WTC11 (cell line): ENCODE measurements around the gene MGAT4D. TPM values are rescaled to one million over a fixed set of nuclear protein-coding genes. Genes with fewer than 3 reads are reported as not detected.

ENCODE experiments used
- ATAC-seq: fragments of 200-7000 bp; cut with Tn5 transposase; 2 replicates; pipeline ENCODE4 v1.10.0; 2021; ENCODE audit warnings: mild to moderate bottlenecking, moderate library complexity
- CTCF ChIA-PET: fragments of 300-600 bp; sonication (Branson Sonifier 250); formaldehyde crosslinking; loops from one replicate; lab custom pipeline; 2021; ENCODE audit warnings: antibody characterized with exemption; lab: Charles Lee
- POLR2A ChIA-PET: fragments of 350-600 bp; sonication (Branson Sonifier 250); formaldehyde crosslinking; loops from one replicate; lab custom pipeline; 2021; ENCODE audit warnings: antibody characterized with exemption; lab: Charles Lee
- DNase-seq: peaks from one replicate; pipeline ENCODE4 v3.0.0; 2021; ENCODE audit warnings: low spot score
- H3K27ac Mint-ChIP-seq: 2 replicates; pipeline ENCODE4 v1.8.0; 2021; ENCODE audit warnings: mixed read lengths
- H3K27me3 Mint-ChIP-seq: 2 replicates; pipeline ENCODE4 v1.8.0; 2021; ENCODE audit warnings: low read depth, mild to moderate bottlenecking, moderate library complexity, mixed read lengths
- H3K36me3 Mint-ChIP-seq: 2 replicates; pipeline ENCODE4 v1.8.0; 2021; ENCODE audit warnings: mixed read lengths
- H3K4me1 Mint-ChIP-seq: 2 replicates; pipeline ENCODE4 v1.8.0; 2022; ENCODE audit warnings: mixed read lengths
- H3K4me3 Mint-ChIP-seq: 2 replicates; pipeline ENCODE4 v1.8.0; 2021; ENCODE audit warnings: mild to moderate bottlenecking, moderate library complexity, mixed read lengths
- H3K9me3 Mint-ChIP-seq: 2 replicates; pipeline ENCODE4 v1.8.0; 2021; ENCODE audit warnings: mixed read lengths
- CREM ChIP-seq: sonication (generic); formaldehyde crosslinking; IDR thresholded peaks from 2 replicates; pipeline ENCODE4 v1.8.1; 2022; ENCODE audit warnings: mild to moderate bottlenecking, missing genetic modification reagents, moderate library complexity
- GRHL2 ChIP-seq: fragments of 250-450 bp; sonication (Bioruptor Pico); IDR thresholded peaks from 2 replicates; pipeline ENCODE4 v1.8.0; 2022; ENCODE audit warnings: mild to moderate bottlenecking, moderate library complexity; ENCODE audit not compliant: insufficient replicate concordance, severe bottlenecking
- MXD4 ChIP-seq: fragments of 250-450 bp; sonication (Bioruptor Pico); IDR thresholded peaks from 2 replicates; pipeline ENCODE4 v1.8.0; 2021; ENCODE audit warnings: mild to moderate bottlenecking, moderate library complexity, borderline replicate concordance
- NFE2L1 ChIP-seq: sonication (generic); formaldehyde crosslinking; IDR thresholded peaks from 2 replicates; pipeline ENCODE4 v1.8.1; 2023; ENCODE audit warnings: missing genetic modification reagents
- NR1H2 ChIP-seq: sonication (generic); formaldehyde crosslinking; IDR thresholded peaks from 2 replicates; pipeline ENCODE4 v1.9.0; 2021; ENCODE audit warnings: mild to moderate bottlenecking, moderate library complexity, missing genetic modification reagents
- ZNF263 ChIP-seq: sonication (generic); formaldehyde crosslinking; IDR thresholded peaks from 2 replicates; pipeline ENCODE4 v1.8.1; 2022; ENCODE audit warnings: low read depth, mild to moderate bottlenecking, moderate library complexity, missing genetic modification reagents
- total RNA-seq: library from RNA; stranded (reverse); gene quantifications from 3 replicates; pipeline ENCODE4 v1.2.3, GENCODE V29; 2021
- TF ChIP-seq, protein P1 (sequence below): fragments of 250-450 bp; sonication (Bioruptor Pico); IDR thresholded peaks from 2 replicates; pipeline ENCODE4 v1.9.0; 2021; ENCODE audit warnings: mild to moderate bottlenecking
- TF ChIP-seq, protein P2 (sequence below): sonication (generic); formaldehyde crosslinking; conservative IDR thresholded peaks from 2 replicates; pipeline ENCODE4 v1.8.1; 2023; ENCODE audit warnings: mild to moderate bottlenecking, low read depth, missing genetic modification reagents, moderate library complexity
- TF ChIP-seq, protein P3 (sequence below): sonication (generic); formaldehyde crosslinking; IDR thresholded peaks from 2 replicates; pipeline ENCODE4 v1.8.0; 2022; ENCODE audit warnings: mild to moderate bottlenecking, missing genetic modification reagents
- TF ChIP-seq, protein P4 (sequence below): sonication (generic); formaldehyde crosslinking; IDR thresholded peaks from 2 replicates; pipeline ENCODE4 v1.8.1; 2022; ENCODE audit warnings: mild to moderate bottlenecking, missing genetic modification reagents, moderate library complexity, borderline replicate concordance
- TF ChIP-seq, protein P5 (sequence below): fragments of 250-450 bp; sonication (Bioruptor Pico); IDR thresholded peaks from 2 replicates; pipeline ENCODE4 v1.9.0; 2021; ENCODE audit warnings: mild to moderate bottlenecking

MGAT4D gene
- total RNA-seq, 1 experiment from 2014 or later = not detected

DNA sequence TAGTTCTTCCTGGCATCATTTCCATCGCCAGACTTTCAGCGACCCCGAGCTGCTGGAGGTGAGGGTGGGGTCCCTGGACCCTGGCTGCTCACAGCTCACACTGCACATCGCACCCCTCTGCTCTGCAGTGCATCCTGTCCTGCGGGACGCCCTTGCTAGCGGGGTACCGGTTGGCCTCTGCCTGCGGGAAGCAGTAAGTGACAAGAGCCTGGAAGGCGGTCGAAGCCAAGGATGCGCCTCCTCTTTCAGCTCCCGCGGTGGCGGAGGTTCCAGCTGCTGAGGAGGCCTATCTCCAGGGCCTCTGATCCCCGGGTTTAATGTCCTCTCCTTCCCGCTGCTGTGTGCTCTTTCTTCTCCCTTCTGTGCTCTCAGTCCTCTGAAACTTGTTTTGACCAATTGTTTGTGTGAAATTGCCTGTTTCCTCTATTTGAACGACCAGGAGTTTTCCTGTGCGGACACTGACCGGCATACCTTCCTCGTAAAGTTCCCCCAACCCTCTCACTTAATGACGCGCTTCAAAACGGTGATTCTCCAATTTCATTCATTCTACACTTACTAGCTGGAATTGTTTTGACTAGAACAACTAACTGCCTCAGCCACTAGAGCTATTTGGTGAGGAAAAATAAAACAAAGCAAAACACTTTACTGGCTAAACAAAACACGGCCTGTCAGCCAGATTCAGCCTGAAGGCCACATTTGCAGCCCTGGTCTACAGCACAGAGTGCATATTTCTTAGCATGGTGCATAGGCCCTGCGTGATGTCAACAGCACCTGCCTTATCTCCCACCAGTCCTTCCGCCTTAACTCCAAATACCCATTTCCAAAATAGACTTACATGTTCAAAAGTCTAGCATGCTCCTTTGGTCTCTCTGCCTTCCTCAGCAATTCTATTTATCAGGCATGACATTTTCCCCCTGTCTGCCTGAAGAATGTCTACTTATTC, 28.0 kb downstream of the MGAT4D start:
- no peaks in the 10 kb centered on the region for H3K9me3 Mint-ChIP-seq
- peaks cover 4% of the 10 kb centered on the region; the same call in 1 of the 2 replicates for H3K27me3 Mint-ChIP-seq
- ChIA-PET POLR2A (no interaction called here), CTCF (interaction anchor here (1.0 to 1.8 kb wide), 2 partner anchors 43 to 110 kb away, joined by 3 to 6 read pairs; no protein-coding TSS in a partner anchor)
- TF ChIP-seq, protein P1, sequence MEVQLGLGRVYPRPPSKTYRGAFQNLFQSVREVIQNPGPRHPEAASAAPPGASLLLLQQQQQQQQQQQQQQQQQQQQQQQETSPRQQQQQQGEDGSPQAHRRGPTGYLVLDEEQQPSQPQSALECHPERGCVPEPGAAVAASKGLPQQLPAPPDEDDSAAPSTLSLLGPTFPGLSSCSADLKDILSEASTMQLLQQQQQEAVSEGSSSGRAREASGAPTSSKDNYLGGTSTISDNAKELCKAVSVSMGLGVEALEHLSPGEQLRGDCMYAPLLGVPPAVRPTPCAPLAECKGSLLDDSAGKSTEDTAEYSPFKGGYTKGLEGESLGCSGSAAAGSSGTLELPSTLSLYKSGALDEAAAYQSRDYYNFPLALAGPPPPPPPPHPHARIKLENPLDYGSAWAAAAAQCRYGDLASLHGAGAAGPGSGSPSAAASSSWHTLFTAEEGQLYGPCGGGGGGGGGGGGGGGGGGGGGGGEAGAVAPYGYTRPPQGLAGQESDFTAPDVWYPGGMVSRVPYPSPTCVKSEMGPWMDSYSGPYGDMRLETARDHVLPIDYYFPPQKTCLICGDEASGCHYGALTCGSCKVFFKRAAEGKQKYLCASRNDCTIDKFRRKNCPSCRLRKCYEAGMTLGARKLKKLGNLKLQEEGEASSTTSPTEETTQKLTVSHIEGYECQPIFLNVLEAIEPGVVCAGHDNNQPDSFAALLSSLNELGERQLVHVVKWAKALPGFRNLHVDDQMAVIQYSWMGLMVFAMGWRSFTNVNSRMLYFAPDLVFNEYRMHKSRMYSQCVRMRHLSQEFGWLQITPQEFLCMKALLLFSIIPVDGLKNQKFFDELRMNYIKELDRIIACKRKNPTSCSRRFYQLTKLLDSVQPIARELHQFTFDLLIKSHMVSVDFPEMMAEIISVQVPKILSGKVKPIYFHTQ (CRISPR knock-in tag) = no peak
- TF ChIP-seq, protein P2, sequence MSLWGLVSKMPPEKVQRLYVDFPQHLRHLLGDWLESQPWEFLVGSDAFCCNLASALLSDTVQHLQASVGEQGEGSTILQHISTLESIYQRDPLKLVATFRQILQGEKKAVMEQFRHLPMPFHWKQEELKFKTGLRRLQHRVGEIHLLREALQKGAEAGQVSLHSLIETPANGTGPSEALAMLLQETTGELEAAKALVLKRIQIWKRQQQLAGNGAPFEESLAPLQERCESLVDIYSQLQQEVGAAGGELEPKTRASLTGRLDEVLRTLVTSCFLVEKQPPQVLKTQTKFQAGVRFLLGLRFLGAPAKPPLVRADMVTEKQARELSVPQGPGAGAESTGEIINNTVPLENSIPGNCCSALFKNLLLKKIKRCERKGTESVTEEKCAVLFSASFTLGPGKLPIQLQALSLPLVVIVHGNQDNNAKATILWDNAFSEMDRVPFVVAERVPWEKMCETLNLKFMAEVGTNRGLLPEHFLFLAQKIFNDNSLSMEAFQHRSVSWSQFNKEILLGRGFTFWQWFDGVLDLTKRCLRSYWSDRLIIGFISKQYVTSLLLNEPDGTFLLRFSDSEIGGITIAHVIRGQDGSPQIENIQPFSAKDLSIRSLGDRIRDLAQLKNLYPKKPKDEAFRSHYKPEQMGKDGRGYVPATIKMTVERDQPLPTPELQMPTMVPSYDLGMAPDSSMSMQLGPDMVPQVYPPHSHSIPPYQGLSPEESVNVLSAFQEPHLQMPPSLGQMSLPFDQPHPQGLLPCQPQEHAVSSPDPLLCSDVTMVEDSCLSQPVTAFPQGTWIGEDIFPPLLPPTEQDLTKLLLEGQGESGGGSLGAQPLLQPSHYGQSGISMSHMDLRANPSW = no peak
- TF ChIP-seq, protein P3, sequence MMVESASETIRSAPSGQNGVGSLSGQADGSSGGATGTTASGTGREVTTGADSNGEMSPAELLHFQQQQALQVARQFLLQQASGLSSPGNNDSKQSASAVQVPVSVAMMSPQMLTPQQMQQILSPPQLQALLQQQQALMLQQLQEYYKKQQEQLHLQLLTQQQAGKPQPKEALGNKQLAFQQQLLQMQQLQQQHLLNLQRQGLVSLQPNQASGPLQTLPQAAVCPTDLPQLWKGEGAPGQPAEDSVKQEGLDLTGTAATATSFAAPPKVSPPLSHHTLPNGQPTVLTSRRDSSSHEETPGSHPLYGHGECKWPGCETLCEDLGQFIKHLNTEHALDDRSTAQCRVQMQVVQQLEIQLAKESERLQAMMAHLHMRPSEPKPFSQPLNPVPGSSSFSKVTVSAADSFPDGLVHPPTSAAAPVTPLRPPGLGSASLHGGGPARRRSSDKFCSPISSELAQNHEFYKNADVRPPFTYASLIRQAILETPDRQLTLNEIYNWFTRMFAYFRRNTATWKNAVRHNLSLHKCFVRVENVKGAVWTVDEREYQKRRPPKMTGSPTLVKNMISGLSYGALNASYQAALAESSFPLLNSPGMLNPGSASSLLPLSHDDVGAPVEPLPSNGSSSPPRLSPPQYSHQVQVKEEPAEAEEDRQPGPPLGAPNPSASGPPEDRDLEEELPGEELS (CRISPR knock-in tag) = no peak
- peaks cover 4% of the 10 kb centered on the region for H3K4me1 Mint-ChIP-seq
- H3K36me3 Mint-ChIP-seq = no peaks in the 10 kb centered on the region
- ATAC-seq (peak; percentile 88), DNase-seq (peak; percentile 43)
- H3K27ac Mint-ChIP-seq = no peak overlapping the region
- H3K4me3 Mint-ChIP-seq = no peak overlapping the region

DNA sequence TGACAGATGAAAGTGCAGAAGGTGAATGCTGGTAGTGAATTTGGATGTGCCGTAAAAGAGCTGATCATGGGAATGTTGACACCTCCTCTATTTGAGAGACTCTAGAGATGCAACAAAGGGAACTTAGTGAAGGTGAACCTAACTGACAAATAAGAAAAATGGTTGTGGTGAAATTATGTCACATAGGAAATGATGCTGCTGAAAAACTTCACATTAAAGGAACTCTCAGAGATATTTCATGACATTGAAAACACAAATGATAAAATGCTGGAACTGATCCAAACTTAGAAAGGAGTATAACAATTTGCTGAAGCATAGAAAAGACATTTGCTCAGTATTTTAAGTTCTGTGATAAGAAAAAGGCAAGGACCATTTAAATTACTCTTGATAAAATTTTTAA, 31.9 kb downstream of the MGAT4D start:
- no peak overlapping the region for H3K4me3 Mint-ChIP-seq
- no peaks in the 10 kb centered on the region for H3K9me3 Mint-ChIP-seq
- no peaks in the 10 kb centered on the region for H3K36me3 Mint-ChIP-seq
- ATAC-seq = no peak
- no peak for DNase-seq
- no peak for TF ChIP-seq CREM (CRISPR knock-in tag)
- ChIA-PET POLR2A (no interaction called here), CTCF (no interaction called here)
- H3K27ac Mint-ChIP-seq = no peak overlapping the region
- peaks cover 4% of the 10 kb centered on the region; the same call in 1 of the 2 replicates for H3K27me3 Mint-ChIP-seq
- H3K4me1 Mint-ChIP-seq = peaks cover 4% of the 10 kb centered on the region

DNA sequence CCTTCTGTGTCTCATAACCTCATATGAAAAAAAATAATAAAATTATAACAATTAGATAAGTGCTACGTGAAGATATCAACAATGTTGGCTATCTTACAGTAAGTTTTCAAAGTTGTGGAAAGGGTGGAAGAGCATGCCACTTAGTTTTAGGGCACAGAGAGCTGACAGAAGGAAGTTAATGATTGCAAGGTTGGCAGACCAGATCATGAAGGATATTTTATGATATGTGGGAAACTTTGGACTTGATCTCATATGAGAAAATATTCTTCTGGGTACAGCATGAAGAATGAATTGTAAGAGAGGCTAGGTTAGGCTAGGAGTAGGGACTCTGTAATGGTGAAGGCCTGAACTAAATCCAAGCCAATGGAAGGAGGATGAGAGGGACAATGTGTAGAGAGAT, 34.5 kb downstream of the MGAT4D start:
- H3K9me3 Mint-ChIP-seq = no peaks in the 10 kb centered on the region
- ChIA-PET CTCF (interaction anchor here (2.3 kb wide), 1 partner anchor 36 kb away, joined by 8 read pairs; the partner anchor contains the start of gene CLGN), POLR2A (no interaction called here)
- H3K27ac Mint-ChIP-seq = no peak overlapping the region
- TF ChIP-seq, protein P4, sequence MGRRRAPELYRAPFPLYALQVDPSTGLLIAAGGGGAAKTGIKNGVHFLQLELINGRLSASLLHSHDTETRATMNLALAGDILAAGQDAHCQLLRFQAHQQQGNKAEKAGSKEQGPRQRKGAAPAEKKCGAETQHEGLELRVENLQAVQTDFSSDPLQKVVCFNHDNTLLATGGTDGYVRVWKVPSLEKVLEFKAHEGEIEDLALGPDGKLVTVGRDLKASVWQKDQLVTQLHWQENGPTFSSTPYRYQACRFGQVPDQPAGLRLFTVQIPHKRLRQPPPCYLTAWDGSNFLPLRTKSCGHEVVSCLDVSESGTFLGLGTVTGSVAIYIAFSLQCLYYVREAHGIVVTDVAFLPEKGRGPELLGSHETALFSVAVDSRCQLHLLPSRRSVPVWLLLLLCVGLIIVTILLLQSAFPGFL (CRISPR knock-in tag) = no peak
- TF ChIP-seq NR1H2 (CRISPR knock-in tag) = no peak
- TF ChIP-seq, protein P5, sequence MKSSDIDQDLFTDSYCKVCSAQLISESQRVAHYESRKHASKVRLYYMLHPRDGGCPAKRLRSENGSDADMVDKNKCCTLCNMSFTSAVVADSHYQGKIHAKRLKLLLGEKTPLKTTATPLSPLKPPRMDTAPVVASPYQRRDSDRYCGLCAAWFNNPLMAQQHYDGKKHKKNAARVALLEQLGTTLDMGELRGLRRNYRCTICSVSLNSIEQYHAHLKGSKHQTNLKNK (CRISPR knock-in tag) = no peak
- TF ChIP-seq NFE2L1 (CRISPR knock-in tag) = no peak
- TF ChIP-seq GRHL2 (CRISPR knock-in tag) = no peak
- no peak for TF ChIP-seq ZNF263 (CRISPR knock-in tag)
- TF ChIP-seq MXD4 (CRISPR knock-in tag) = no peak
- ATAC-seq = no peak
- DNase-seq = no peak
- H3K4me3 Mint-ChIP-seq = no peak overlapping the region
- no peaks in the 10 kb centered on the region for H3K36me3 Mint-ChIP-seq
- H3K27me3 Mint-ChIP-seq = no peaks in the 10 kb centered on the region; the same call in 1 of the 2 replicates
- no peaks in the 10 kb centered on the region for H3K4me1 Mint-ChIP-seq
